Uterus (tissue), 4 donors: Measurements from ENCODE around the gene ANKRD31. TPM values are rescaled to one million over a fixed set of nuclear protein-coding genes. Genes with fewer than 3 reads are reported as not detected.

Experiments used
- DNase-seq, 2 donors: peaks; one replicate each; pipeline ENCODE4 v3.0.0-alpha.2; 2019 to 2020
- H3K27ac ChIP-seq, 2 donors: fragments of 200-600 bp; sonication (generic); 1 replicate in 1 of 2; 2 replicates in 1 of 2; pipeline ENCODE4 v1.5.1; 2016 to 2018
- H3K27me3 ChIP-seq, 2 donors: fragments of 200-600 bp; sonication (generic); one replicate each; pipeline ENCODE4 v1.5.1; 2018 to 2019; ENCODE audit warnings: control low read depth in 1 of 2
- H3K36me3 ChIP-seq, 2 donors: fragments of 200-600 bp; sonication (generic); one replicate each; pipeline ENCODE4 v1.5.1; 2019; ENCODE audit warnings: control low read depth in 1 of 2
- H3K4me1 ChIP-seq, 2 donors: fragments of 200-600 bp; sonication (generic); one replicate each; pipeline ENCODE4 v1.5.1; 2018 to 2019; ENCODE audit warnings: control low read depth in 1 of 2
- H3K4me3 ChIP-seq, 2 donors: fragments of 200-600 bp; sonication (generic); 1 replicate in 1 of 2; 2 replicates in 1 of 2; pipeline ENCODE4 v1.5.1; 2018 to 2019; ENCODE audit warnings: mild to moderate bottlenecking in 1 of 2
- H3K9me3 ChIP-seq, 2 donors: fragments of 200-600 bp; sonication (generic); one replicate each; pipeline ENCODE4 v1.5.1; 2019; ENCODE audit warnings: control low read depth in 1 of 2
- POLR2A ChIP-seq, 2 donors: fragments of 450-650 bp; IDR thresholded peaks; one replicate each; pipeline ENCODE4 v1.6.1; 2016; ENCODE audit warnings: antibody characterized with exemption in 2 of 2, mild to moderate bottlenecking in 1 of 2, moderate library complexity in 1 of 2
- intact Hi-C: fragments of 100-400 bp; cut with DNase I; formaldehyde crosslinking; loops from one replicate; pipeline ENCODE4 v1.15.1; 2023; ENCODE audit warnings: low total_unique reads
- small RNA-seq: library from RNA; depleted of rRNA; stranded (forward); fragments of <200 nt; gene quantifications from one replicate; pipeline ENCODE3, GENCODE V24; 2016
- total RNA-seq, 4 donors: library from RNA; depleted of rRNA in 3 of 4; stranded (reverse); fragments of >200 nt in 3 of 4; gene quantifications; one replicate each; pipeline versions ENCODE4 v1.1.0 to v1.2.4, GENCODE V29; 2014 to 2023
- TF ChIP-seq, protein P1 (sequence below), 4 experiments: fragments of 200-600 bp in 2 of 4; fragments of 450-650 bp in 2 of 4; sonication (generic) in 2 of 4; IDR thresholded peaks; one replicate each; pipeline ENCODE4 v1.5.1; 2016 to 2019; ENCODE audit warnings: antibody characterized with exemption in 4 of 4, mild to moderate bottlenecking in 2 of 4, moderate library complexity in 1 of 4
- donor health status: DM: yes; HTN: yes; CAD: no.

ANKRD31 gene
- total RNA-seq, 4 donors from 2014 or later = 0.67 to 0.69 TPM; not detected in 2

DNA sequence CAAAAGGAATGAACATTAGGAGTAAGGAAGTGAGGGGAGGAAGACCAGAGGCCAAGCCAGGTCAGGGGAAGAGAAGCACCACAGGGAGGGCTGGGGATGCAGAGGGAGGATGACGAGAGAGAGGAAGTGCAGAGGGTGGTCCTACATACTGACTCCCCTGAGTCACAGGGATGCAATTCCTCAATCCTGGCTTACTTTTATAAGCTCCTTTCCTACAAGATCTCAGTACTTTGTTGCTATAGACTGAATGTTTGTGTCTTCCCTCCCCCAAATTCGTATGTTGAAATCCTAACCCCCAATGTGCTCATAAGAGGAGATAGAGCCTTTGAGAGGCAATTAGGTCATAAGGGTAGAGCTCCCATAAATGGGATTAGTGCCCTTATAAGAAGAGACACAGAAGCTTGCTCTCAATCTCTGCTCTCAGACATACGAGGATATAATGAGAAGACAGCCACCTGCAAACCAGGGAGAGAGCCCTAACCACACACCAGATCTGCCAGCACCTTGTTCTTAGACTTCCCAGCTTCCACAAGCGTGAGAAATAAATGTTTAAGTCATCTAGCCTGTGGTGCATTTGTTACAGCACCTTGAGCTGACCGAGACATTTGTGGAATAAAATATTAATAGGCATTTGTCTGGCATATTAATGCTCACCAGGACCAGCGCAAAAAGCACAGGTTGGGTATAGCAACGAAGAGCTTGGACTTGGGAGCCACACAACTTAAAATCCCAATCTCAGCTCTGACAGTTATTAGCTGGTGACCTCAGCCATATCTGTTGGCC is 217.7 kb downstream of the ANKRD31 start:
- TF ChIP-seq, protein P1, sequence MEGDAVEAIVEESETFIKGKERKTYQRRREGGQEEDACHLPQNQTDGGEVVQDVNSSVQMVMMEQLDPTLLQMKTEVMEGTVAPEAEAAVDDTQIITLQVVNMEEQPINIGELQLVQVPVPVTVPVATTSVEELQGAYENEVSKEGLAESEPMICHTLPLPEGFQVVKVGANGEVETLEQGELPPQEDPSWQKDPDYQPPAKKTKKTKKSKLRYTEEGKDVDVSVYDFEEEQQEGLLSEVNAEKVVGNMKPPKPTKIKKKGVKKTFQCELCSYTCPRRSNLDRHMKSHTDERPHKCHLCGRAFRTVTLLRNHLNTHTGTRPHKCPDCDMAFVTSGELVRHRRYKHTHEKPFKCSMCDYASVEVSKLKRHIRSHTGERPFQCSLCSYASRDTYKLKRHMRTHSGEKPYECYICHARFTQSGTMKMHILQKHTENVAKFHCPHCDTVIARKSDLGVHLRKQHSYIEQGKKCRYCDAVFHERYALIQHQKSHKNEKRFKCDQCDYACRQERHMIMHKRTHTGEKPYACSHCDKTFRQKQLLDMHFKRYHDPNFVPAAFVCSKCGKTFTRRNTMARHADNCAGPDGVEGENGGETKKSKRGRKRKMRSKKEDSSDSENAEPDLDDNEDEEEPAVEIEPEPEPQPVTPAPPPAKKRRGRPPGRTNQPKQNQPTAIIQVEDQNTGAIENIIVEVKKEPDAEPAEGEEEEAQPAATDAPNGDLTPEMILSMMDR (IDR thresholded peaks at IDR 0.05) = no peak
- TF ChIP-seq POLR2A (IDR thresholded peaks at IDR 0.05) = no peak
- H3K36me3 ChIP-seq = no peaks in the 10 kb centered on the region
- no peak for DNase-seq
- H3K27me3 ChIP-seq = no peaks in the 10 kb centered on the region
- H3K4me1 ChIP-seq = no peaks in the 10 kb centered on the region
- no peaks in the 10 kb centered on the region for H3K9me3 ChIP-seq
- H3K4me3 ChIP-seq = no peak overlapping the region
- no peak overlapping the region for H3K27ac ChIP-seq
- intact Hi-C loops = no loop called here

Small RNAs within 50 kb of the gene (small RNA-seq; reads per million reads assigned to genes)
- not detected for gene SUMO2P5

Other genes with a start within 250 kb of the ANKRD31 start
- gene GCNT4, start 184.3 kb downstream of the ANKRD31 start, total RNA-seq = 1 to 10 TPM in 3 of 4 donors, under 1 TPM in 1; 0.88 to 4.0 (median 2.3) TPM
- gene HMGCR, start 100.3 kb upstream of the ANKRD31 start, total RNA-seq = 100 to 1,000 TPM in 1 of 4 donors, 10 to 100 TPM in 1, 1 to 10 TPM in 2; 3.3 to 132 (median 14.1) TPM